Neural cell (in vitro differentiated cells): ENCODE results near the gene MYO19.

ENCODE experiments used
- CTCF ChIP-seq: fragments of 450-650 bp; IDR thresholded peaks from 2 replicates; pipeline ENCODE4 v1.5.1; 2014; ENCODE audit warnings: antibody characterized with exemption, mild to moderate bottlenecking, moderate library complexity; ENCODE audit not compliant: poor library complexity, severe bottlenecking
- EP300 ChIP-seq: fragments of 450-650 bp; conservative IDR thresholded peaks from 2 replicates; pipeline ENCODE4 v1.6.1; 2014; ENCODE audit warnings: antibody characterized with exemption, mild to moderate bottlenecking, moderate library complexity; ENCODE audit not compliant: poor library complexity, severe bottlenecking
- SMC3 ChIP-seq: fragments of 450-650 bp; conservative IDR thresholded peaks from 2 replicates; pipeline ENCODE4 v1.6.1; 2014; ENCODE audit warnings: antibody characterized with exemption, mild to moderate bottlenecking, moderate library complexity; ENCODE audit not compliant: poor library complexity
- TAF1 ChIP-seq: IDR thresholded peaks from 2 replicates; pipeline ENCODE4 v1.6.1; 2012; ENCODE audit warnings: low read depth

- no peak for TF ChIP-seq CTCF
- TF ChIP-seq SMC3, result no peak
- TF ChIP-seq EP300, result no peak
- TF ChIP-seq TAF1, result no peak
Observed at GRCh38 chr17:36544307-36545076, 9.8 kb upstream of the MYO19 start, which contains the start of gene GGNBP2.
